22Rv1 (cell line): ENCODE results near the gene ADIPOR2.

Experiments
- ZFX ChIP-seq: fragments of 450-650 bp; IDR thresholded peaks from 2 replicates; pipeline ENCODE4 v1.6.1; 2017; ENCODE audit warnings: antibody characterized with exemption, borderline replicate concordance
- TF ChIP-seq, protein P1 (sequence below): fragments of 450-650 bp; IDR thresholded peaks from 2 replicates; pipeline ENCODE4 v1.5.1; 2017; ENCODE audit warnings: mild to moderate bottlenecking

DNA sequence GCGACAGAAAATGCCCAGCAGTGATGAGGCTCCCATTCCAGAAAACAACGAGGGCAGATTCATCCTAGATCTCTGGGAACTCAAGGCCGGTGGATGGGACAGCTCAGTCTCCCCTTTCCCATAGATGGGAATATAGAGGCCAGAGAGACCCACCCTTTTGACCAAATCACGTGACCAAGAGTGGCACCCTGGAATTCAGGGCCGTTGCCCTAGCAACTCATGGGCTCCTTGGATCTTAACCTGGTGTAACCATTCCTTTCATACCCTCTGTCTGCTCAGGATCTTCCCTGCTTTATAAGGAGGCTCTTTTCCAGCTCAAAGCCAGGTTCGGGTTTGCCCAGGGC, 121.0 kb downstream of the ADIPOR2 start:
- TF ChIP-seq, protein P1, sequence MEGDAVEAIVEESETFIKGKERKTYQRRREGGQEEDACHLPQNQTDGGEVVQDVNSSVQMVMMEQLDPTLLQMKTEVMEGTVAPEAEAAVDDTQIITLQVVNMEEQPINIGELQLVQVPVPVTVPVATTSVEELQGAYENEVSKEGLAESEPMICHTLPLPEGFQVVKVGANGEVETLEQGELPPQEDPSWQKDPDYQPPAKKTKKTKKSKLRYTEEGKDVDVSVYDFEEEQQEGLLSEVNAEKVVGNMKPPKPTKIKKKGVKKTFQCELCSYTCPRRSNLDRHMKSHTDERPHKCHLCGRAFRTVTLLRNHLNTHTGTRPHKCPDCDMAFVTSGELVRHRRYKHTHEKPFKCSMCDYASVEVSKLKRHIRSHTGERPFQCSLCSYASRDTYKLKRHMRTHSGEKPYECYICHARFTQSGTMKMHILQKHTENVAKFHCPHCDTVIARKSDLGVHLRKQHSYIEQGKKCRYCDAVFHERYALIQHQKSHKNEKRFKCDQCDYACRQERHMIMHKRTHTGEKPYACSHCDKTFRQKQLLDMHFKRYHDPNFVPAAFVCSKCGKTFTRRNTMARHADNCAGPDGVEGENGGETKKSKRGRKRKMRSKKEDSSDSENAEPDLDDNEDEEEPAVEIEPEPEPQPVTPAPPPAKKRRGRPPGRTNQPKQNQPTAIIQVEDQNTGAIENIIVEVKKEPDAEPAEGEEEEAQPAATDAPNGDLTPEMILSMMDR: no peak
- TF ChIP-seq ZFX: no peak
